K562 (cell line): ENCODE data around the gene LAGE3. TPM values are rescaled to one million over a fixed set of nuclear protein-coding genes. Genes with fewer than 3 reads are reported as not detected.

Source experiments
- ATAC-seq: fragments of 200-7000 bp; cut with Tn5 transposase; 3 replicates; pipeline ENCODE4 v1.9.1; 2020; ENCODE audit warnings: moderate library complexity
- BruUV-seq: library from RNA; stranded (reverse); fragments of 400-500 nt; replicated peaks from 2 replicates; lab custom pipeline; 2021; lab: Mats Ljungman, UMichigan
- CTCF ChIA-PET: fragments of 300-600 bp; formaldehyde crosslinking; extraction: SDS; loops from one replicate; lab custom pipeline; 2021; ENCODE audit warnings: low intra/inter-chr PET ratio; lab: Yijun Ruan, JAX
- POLR2A ChIA-PET: fragments of 300-600, 350-650 bp; sonication (Branson Sonifier 250); formaldehyde crosslinking; extraction: SDS; loops from one replicate; lab custom pipeline; 2021; ENCODE audit warnings: antibody characterized with exemption, inconsistent platforms; lab: Yijun Ruan, JAX
- DNase-seq, 4 experiments: peaks; one replicate each; pipeline versions ENCODE4 v3.0.0 to v3.0.0-alpha.2; 2011 to 2018; ENCODE audit warnings: low spot score in 3 of 4, mixed read lengths in 3 of 4; ENCODE audit errors: extremely low read depth in 1 of 4
- FAIRE-seq: peaks from 2 replicates; lab custom pipeline; 2011; peaks lifted over from hg19 to GRCh38; lab: Jason Lieb, UNC
- H2AFZ ChIP-seq: 2 replicates; pipeline ENCODE4 v1.6.0; 2011; ENCODE audit warnings: low read depth, low read length, control low read depth, inconsistent platforms
- H3K27ac ChIP-seq: fragments of 200-600 bp; 3 replicates; pipeline ENCODE4 v1.8.0; 2011; ENCODE audit warnings: low read depth, mild to moderate bottlenecking, control low read depth, inconsistent platforms, low read length, moderate library complexity, mixed read lengths; ENCODE audit errors: extremely low read depth
- H3K27me3 ChIP-seq, 2 experiments: fragments of 300-600 bp in 1 of 2; 2 replicates in 1 of 2; 3 replicates in 1 of 2; pipeline versions ENCODE4 v1.6.0 to v1.8.0; 2011; ENCODE audit warnings: inconsistent platforms in 2 of 2, low read length in 2 of 2, mild to moderate bottlenecking in 1 of 2, mixed read lengths in 1 of 2, moderate library complexity in 1 of 2; ENCODE audit not compliant: control insufficient read depth in 2 of 2, insufficient read depth in 2 of 2
- H3K36me3 ChIP-seq: fragments of 300-600 bp; 3 replicates; pipeline ENCODE4 v1.8.0; 2011; ENCODE audit warnings: mild to moderate bottlenecking, low read length, inconsistent platforms; ENCODE audit not compliant: control insufficient read depth, insufficient read depth
- H3K4me1 ChIP-seq, 2 experiments: fragments of 200-600 bp in 1 of 2; replicated peaks in 1 of 2; 2 replicates in 1 of 2; 3 replicates in 1 of 2; pipeline versions ENCODE4 v1.5.1 to v1.8.0; 2011; ENCODE audit warnings: inconsistent platforms in 2 of 2, low read length in 2 of 2, mild to moderate bottlenecking in 1 of 2, mixed read lengths in 1 of 2, moderate library complexity in 1 of 2; ENCODE audit not compliant: control insufficient read depth in 2 of 2, insufficient read depth in 2 of 2
- H3K4me2 ChIP-seq: 2 replicates; pipeline ENCODE4 v1.6.1; 2011; ENCODE audit warnings: low read length, control low read depth, inconsistent platforms, mixed read lengths; ENCODE audit not compliant: insufficient read depth
- H3K4me3 ChIP-seq: fragments of 200-600 bp; sonication (generic), shearing (Covaris generic); 2 replicates; pipeline ENCODE4 v1.5.1; 2016; ENCODE audit warnings: control low read depth, inconsistent platforms
- H3K79me2 ChIP-seq: fragments of 200-600 bp; 3 replicates; pipeline ENCODE4 v1.8.0; 2011; ENCODE audit warnings: low read length, inconsistent platforms; ENCODE audit not compliant: control insufficient read depth, insufficient read depth
- H3K9ac ChIP-seq, 2 experiments: 2 replicates each; pipeline versions ENCODE4 v1.6.0 to v1.6.1; 2011; ENCODE audit warnings: low read depth in 2 of 2, low read length in 2 of 2, control low read depth in 1 of 2, inconsistent platforms in 1 of 2, mild to moderate bottlenecking in 1 of 2, mixed read lengths in 1 of 2; ENCODE audit not compliant: insufficient read depth in 1 of 2
- H3K9me1 ChIP-seq: one replicate; pipeline ENCODE4 v1.6.0; 2011; ENCODE audit warnings: inconsistent platforms, mild to moderate bottlenecking, low read length, moderate library complexity; ENCODE audit not compliant: control insufficient read depth, insufficient read depth
- H3K9me3 ChIP-seq: replicated peaks from 2 replicates; pipeline ENCODE4 v1.5.1; 2011; ENCODE audit warnings: low read depth, low read length, inconsistent platforms; ENCODE audit not compliant: control insufficient read depth, insufficient read depth
- H4K20me1 ChIP-seq: replicated peaks from 2 replicates; pipeline ENCODE4 v1.6.1; 2011; ENCODE audit warnings: low read length, inconsistent platforms, mixed read lengths; ENCODE audit not compliant: control insufficient read depth, insufficient read depth
- BCL6 ChIP-seq: fragments of 250-450 bp; sonication (Bioruptor Pico); IDR thresholded peaks from 2 replicates; pipeline ENCODE4 v1.4.0; 2020
- CBX8 ChIP-seq: fragments of 200-600 bp; sonication (generic); IDR thresholded peaks from 2 replicates; pipeline ENCODE4 v1.6.1; 2012; ENCODE audit warnings: borderline replicate concordance, mixed run types, low read depth, mild to moderate bottlenecking, moderate library complexity, mixed read lengths, low read length, control low read depth, inconsistent platforms; ENCODE audit not compliant: poor library complexity, severe bottlenecking; ENCODE audit errors: extremely low read depth
- COPS2 ChIP-seq: fragments of 450-650 bp; conservative IDR thresholded peaks from 2 replicates; pipeline ENCODE4 v1.6.1; 2016; ENCODE audit warnings: mild to moderate bottlenecking, moderate library complexity
- HBP1 ChIP-seq: fragments of 450-650 bp; formaldehyde crosslinking; IDR thresholded peaks from 2 replicates; pipeline ENCODE4 v1.4.0; 2022; ENCODE audit warnings: missing genetic modification characterization
- YBX1 ChIP-seq: fragments of 450-650 bp; IDR thresholded peaks from 2 replicates; pipeline ENCODE4 v1.7.1; 2016; ENCODE audit warnings: mild to moderate bottlenecking
- WGBS: fragments of 100-300 bp; shearing (Covaris generic); methylation state at CpG from one replicate; pipeline ENCODE4 v1.1.6; 2016; ENCODE audit warnings: low coverage, mixed read lengths; ENCODE audit not compliant: insufficient coverage; ENCODE audit errors: missing lambda C conversion rate; 5-methylcytosine and 5-hydroxymethylcytosine counted together
- in situ Hi-C: fragments of 300-500 bp; cut with MboI; formaldehyde crosslinking; loops from 4 replicates; pipeline ENCODE4 v1.15.0; 2018; ENCODE audit warnings: inconsistent platforms, mixed read lengths
- intact Hi-C: fragments of 100-400 bp; cut with micrococcal nuclease; formaldehyde crosslinking; loops from 2 replicates; pipeline ENCODE4 v1.14.2; 2022
- polyA plus RNA-seq, 8 experiments: library from polyadenylated mRNA; depleted of rRNA in 4 of 8; stranded (reverse) in 5 of 8; unstranded in 3 of 8; fragments of >200 nt; fragmentation: Nextera tagmentation in 2 of 8; fragmentation: Illumina TruSeq in 1 of 8; extraction: Ambion mirVana in 2 of 8; extraction: Trizol in 1 of 8; gene quantifications; 2 replicates each; pipeline versions ENCODE4 v1.2.1 to v1.2.3, GENCODE V29; 2011 to 2014; ENCODE audit warnings: inconsistent platforms in 1 of 8, missing spikeins in 1 of 8
- total RNA-seq, 7 experiments: library from RNA; depleted of rRNA in 6 of 7; stranded (reverse); fragments of >200 nt in 6 of 7; fragmentation: Illumina TruSeq in 2 of 7; extraction: Trizol in 2 of 7; gene quantifications; 2 replicates each; pipeline versions ENCODE4 v1.2.1 to v1.2.3, GENCODE V29; 2011 to 2021; ENCODE audit warnings: low replicate concordance in 1 of 7
- TF ChIP-seq, protein P1 (sequence below), 2 experiments: fragments of 450-650 bp; IDR thresholded peaks; 2 replicates each; pipeline ENCODE4 v1.6.1; 2018; ENCODE audit warnings: mild to moderate bottlenecking in 2 of 2, low read depth in 1 of 2; ENCODE audit not compliant: partially characterized antibody in 2 of 2
- TF ChIP-seq, protein P2 (sequence below): sonication (generic); formaldehyde crosslinking; IDR thresholded peaks from 2 replicates; pipeline ENCODE4 v1.8.1; 2023; ENCODE audit warnings: mild to moderate bottlenecking, missing genetic modification reagents, moderate library complexity

LAGE3 gene
- total and polyA plus RNA-seq, 9 of the 15 experiments (the other 6 are each of a cell fraction or from before 2014, with no cell fraction given) = 28.2 to 125 (median 35.8) TPM

- TF ChIP-seq, protein P1, sequence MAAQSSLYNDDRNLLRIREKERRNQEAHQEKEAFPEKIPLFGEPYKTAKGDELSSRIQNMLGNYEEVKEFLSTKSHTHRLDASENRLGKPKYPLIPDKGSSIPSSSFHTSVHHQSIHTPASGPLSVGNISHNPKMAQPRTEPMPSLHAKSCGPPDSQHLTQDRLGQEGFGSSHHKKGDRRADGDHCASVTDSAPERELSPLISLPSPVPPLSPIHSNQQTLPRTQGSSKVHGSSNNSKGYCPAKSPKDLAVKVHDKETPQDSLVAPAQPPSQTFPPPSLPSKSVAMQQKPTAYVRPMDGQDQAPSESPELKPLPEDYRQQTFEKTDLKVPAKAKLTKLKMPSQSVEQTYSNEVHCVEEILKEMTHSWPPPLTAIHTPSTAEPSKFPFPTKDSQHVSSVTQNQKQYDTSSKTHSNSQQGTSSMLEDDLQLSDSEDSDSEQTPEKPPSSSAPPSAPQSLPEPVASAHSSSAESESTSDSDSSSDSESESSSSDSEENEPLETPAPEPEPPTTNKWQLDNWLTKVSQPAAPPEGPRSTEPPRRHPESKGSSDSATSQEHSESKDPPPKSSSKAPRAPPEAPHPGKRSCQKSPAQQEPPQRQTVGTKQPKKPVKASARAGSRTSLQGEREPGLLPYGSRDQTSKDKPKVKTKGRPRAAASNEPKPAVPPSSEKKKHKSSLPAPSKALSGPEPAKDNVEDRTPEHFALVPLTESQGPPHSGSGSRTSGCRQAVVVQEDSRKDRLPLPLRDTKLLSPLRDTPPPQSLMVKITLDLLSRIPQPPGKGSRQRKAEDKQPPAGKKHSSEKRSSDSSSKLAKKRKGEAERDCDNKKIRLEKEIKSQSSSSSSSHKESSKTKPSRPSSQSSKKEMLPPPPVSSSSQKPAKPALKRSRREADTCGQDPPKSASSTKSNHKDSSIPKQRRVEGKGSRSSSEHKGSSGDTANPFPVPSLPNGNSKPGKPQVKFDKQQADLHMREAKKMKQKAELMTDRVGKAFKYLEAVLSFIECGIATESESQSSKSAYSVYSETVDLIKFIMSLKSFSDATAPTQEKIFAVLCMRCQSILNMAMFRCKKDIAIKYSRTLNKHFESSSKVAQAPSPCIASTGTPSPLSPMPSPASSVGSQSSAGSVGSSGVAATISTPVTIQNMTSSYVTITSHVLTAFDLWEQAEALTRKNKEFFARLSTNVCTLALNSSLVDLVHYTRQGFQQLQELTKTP (IDR thresholded peaks at IDR 0.05; ENCODE audit: low read depth in 1 of 2, partially characterized antibody in 2 of 2) = no peak
Observed at GRCh38 chrX:154478728-154479622, at the start of gene LAGE3 (continued).

- peak overlapping the region; percentile 68 for H3K27ac ChIP-seq
- CTCF ChIA-PET = no interaction called here
- DNase-seq = peak; percentile 67 to 86 (median 70)
- POLR2A ChIA-PET = interaction anchor here (0.5 to 1.8 kb wide), 18 partner anchors 10 to 1075 kb away, joined by 3 to 9 read pairs (median 4); partner anchors contain the start of genes DNASE1L1, FAM50A, PLXNA3 and SLC10A3
- H2AFZ ChIP-seq = peak overlapping the region; percentile 85
- ATAC-seq = peak; percentile 95
- no peak overlapping the region for H3K4me3 ChIP-seq
- H3K36me3 ChIP-seq = peaks cover 15% of the 10 kb centered on the region; the same call in 2 of the 3 replicates
- no peaks in the 10 kb centered on the region for H3K79me2 ChIP-seq
- H3K4me2 ChIP-seq = peak overlapping the region; percentile 68
- FAIRE-seq = peak; percentile 95
- BruUV-seq = no TSS peak
- peak overlapping the region; percentile 49 to 86 for H3K9ac ChIP-seq
- H3K9me1 ChIP-seq = no peaks in the 10 kb centered on the region
- H3K27me3 ChIP-seq = no peaks in the 10 kb centered on the region
- in situ Hi-C loops = loop anchor here (25.0 kb wide), 1 partner anchor 365 kb away; no protein-coding TSS in a partner anchor
- intact Hi-C loops = loop anchor here (5.0 kb wide), 2 partner anchors 35 to 100 kb away; partner anchors contain the start of genes ATP6AP1 and SLC10A3
- WGBS = 15% methylated on average over 9 of the region's 15 CpGs
- no peaks in the 10 kb centered on the region for H4K20me1 ChIP-seq
- H3K9me3 ChIP-seq = no peaks in the 10 kb centered on the region
- peaks cover 8 to 17% of the 10 kb centered on the region in 2 experiments; a peak in 4 of 5 replicates for H3K4me1 ChIP-seq
- TF ChIP-seq YBX1 = no peak
- TF ChIP-seq HBP1 = no peak
- TF ChIP-seq, protein P2, sequence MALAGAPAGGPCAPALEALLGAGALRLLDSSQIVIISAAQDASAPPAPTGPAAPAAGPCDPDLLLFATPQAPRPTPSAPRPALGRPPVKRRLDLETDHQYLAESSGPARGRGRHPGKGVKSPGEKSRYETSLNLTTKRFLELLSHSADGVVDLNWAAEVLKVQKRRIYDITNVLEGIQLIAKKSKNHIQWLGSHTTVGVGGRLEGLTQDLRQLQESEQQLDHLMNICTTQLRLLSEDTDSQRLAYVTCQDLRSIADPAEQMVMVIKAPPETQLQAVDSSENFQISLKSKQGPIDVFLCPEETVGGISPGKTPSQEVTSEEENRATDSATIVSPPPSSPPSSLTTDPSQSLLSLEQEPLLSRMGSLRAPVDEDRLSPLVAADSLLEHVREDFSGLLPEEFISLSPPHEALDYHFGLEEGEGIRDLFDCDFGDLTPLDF (CRISPR knock-in tag) = no peak
- TF ChIP-seq COPS2 = no peak
- no peak for TF ChIP-seq BCL6
- TF ChIP-seq CBX8 = no peak
Observed at GRCh38 chrX:154526901-154527675, 48.0 kb upstream of the LAGE3 start.
